Measurements from ENCODE around the gene RNASEH1. TPM values are rescaled to one million over a fixed set of nuclear protein-coding genes. Genes with fewer than 3 reads are reported as not detected.

The RNASEH1 gene
- total RNA-seq, 1 donor from 2014 or later, result 18.6 TPM

DNA sequence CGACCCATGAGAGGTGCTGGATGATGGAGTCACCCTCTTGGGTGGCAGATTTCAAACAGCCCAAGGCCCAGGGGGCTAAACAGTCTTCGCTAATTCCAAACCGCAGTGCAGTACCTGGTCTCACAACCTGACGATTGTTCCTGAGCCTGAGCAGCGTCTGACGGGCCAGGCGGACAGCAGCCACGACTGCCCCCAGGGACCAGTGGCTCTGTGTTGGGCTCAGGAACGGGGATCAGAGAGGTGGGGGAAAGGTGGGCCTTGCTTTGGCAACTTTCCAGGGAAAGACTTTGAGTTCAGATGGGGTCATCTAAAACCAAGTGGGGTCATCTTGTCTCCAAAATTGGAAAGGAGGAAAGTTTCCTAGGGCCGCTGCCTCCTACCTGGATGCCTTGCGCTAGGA, 37.3 kb upstream of the RNASEH1 start:
- Histone ChIP-seq H3K27me3 (no peaks in the 10 kb centered on the region), H3K4me1 (peaks cover 8% of the 10 kb centered on the region), H3K4me3 (no peak overlapping the region), H3K9me3 (no peaks in the 10 kb centered on the region), H3K36me3 (no peaks in the 10 kb centered on the region), H3K27ac (no peak overlapping the region)
- TF ChIP-seq, protein P1, sequence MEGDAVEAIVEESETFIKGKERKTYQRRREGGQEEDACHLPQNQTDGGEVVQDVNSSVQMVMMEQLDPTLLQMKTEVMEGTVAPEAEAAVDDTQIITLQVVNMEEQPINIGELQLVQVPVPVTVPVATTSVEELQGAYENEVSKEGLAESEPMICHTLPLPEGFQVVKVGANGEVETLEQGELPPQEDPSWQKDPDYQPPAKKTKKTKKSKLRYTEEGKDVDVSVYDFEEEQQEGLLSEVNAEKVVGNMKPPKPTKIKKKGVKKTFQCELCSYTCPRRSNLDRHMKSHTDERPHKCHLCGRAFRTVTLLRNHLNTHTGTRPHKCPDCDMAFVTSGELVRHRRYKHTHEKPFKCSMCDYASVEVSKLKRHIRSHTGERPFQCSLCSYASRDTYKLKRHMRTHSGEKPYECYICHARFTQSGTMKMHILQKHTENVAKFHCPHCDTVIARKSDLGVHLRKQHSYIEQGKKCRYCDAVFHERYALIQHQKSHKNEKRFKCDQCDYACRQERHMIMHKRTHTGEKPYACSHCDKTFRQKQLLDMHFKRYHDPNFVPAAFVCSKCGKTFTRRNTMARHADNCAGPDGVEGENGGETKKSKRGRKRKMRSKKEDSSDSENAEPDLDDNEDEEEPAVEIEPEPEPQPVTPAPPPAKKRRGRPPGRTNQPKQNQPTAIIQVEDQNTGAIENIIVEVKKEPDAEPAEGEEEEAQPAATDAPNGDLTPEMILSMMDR (IDR thresholded peaks at IDR 0.05), result no peak
- ATAC-seq (no peak), DNase-seq (no peak)
- intact Hi-C loops (cut with DNase I), result no loop called here

GRCh38 chr2:3594493-3595281, 36.6 kb upstream of the RNASEH1 start, which contains the start of gene COLEC11:
COLEC11 (plus strand) TSS chr2:3595112; CDS start chr2:3604341, 9,229 bp downstream.
- H3K4me3 ChIP-seq, result no peak within 1 kb of the TSS
- DNase-seq, result no peak

GRCh38 chr2:3589086-3589485, 31.0 kb upstream of the RNASEH1 start:
- no peak for ATAC-seq
- no peak for DNase-seq
- no peaks in the 10 kb centered on the region for H3K9me3 ChIP-seq

More at GRCh38 chr2:3594493-3595281, 36.6 kb upstream of the RNASEH1 start, which contains the start of gene COLEC11:
- intact Hi-C loops (cut with DNase I), result no loop called here
- Histone ChIP-seq H3K27ac (no peak within 1 kb of the TSS), H3K4me1 (peaks cover 8% of the 10 kb centered on the region), H3K27me3 (no peaks in the 10 kb centered on the region), H3K36me3 (no peaks in the 10 kb centered on the region), H3K9me3 (no peaks in the 10 kb centered on the region)
- TF ChIP-seq, protein P1 (IDR thresholded peaks at IDR 0.05), result peak; percentile 35
- peak; percentile 52 for ATAC-seq

GRCh38 chr2:3588084-3588483, 30.0 kb upstream of the RNASEH1 start:
- TF ChIP-seq, protein P1 (IDR thresholded peaks at IDR 0.05), result no peak
- Histone ChIP-seq H3K27ac (no peak overlapping the region), H3K36me3 (peaks cover 10% of the 10 kb centered on the region), H3K4me1 (peaks cover 18% of the 10 kb centered on the region), H3K27me3 (no peaks in the 10 kb centered on the region), H3K9me3 (no peaks in the 10 kb centered on the region), H3K4me3 (no peak overlapping the region)
- DNase-seq (no peak), ATAC-seq (no peak)
- intact Hi-C loops (cut with DNase I), result no loop called here

More at GRCh38 chr2:3589086-3589485, 31.0 kb upstream of the RNASEH1 start:
- TF ChIP-seq, protein P1 (IDR thresholded peaks at IDR 0.05), result no peak
- H3K4me3 ChIP-seq, result no peak overlapping the region
- H3K36me3 ChIP-seq, result peaks cover under 1% of the 10 kb centered on the region
- H3K4me1 ChIP-seq, result peaks cover 18% of the 10 kb centered on the region
- no peak overlapping the region for H3K27ac ChIP-seq
- no peaks in the 10 kb centered on the region for H3K27me3 ChIP-seq
- intact Hi-C loops (cut with DNase I), result no loop called here

GRCh38 chr2:3587432-3587831, 29.3 kb upstream of the RNASEH1 start:
- Histone ChIP-seq H3K4me1 (peaks cover 18% of the 10 kb centered on the region), H3K9me3 (no peaks in the 10 kb centered on the region), H3K36me3 (peaks cover 17% of the 10 kb centered on the region), H3K27me3 (no peaks in the 10 kb centered on the region), H3K27ac (no peak overlapping the region), H3K4me3 (no peak overlapping the region)
- DNase-seq (no peak), ATAC-seq (no peak)
- TF ChIP-seq, protein P1 (IDR thresholded peaks at IDR 0.05), result no peak
- intact Hi-C loops (cut with DNase I), result no loop called here
